ENCODE measurements around the gene TRIO.

Gene TRIO

DNA sequence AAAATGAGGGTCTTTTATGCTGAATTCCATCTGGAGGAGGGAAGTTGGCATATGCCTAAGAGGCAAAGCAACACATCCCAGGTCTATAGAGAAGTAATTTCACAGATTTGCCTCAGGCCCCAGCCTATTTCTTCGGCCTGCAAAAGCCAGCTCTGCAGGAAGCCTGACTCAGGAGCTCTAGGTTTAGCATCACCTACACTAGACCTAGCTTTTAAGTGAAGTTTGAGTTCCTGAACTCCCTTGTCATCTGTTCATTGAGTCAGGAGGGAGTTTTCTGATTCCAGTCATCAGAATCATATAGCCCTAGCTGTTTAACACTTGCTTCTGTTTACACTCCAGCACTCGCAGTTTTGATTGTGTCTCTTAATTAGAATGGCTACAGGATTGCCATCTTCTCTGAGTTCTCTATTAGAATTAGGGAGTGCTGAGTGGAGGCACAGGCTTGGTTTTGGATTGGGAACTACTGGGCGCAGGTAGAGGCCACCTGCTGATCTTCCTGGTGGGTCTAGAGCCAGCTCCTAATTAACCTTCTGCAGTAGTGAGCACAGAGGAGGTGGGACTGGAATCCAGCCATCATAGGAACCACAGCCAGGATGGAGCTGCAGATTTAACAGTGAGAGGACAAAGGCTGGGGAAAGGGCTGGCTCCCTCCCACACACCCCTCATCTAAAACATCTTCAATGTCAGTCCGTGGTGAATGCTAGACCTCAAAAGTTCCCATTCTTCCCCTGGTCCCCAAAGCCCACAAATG is 179.5 kb downstream of the TRIO start:
- TF ChIP-seq CTCF (conservative IDR thresholded peaks at IDR 0.05; ENCODE audit: control insufficient read depth, insufficient read depth, low read depth, low read length): no peak
- no peak for DNase-seq (ENCODE audit: low read depth)
- no peak overlapping the region for H3K4me3 ChIP-seq (ENCODE audit: control insufficient read depth, low read depth, low read length)

DNA sequence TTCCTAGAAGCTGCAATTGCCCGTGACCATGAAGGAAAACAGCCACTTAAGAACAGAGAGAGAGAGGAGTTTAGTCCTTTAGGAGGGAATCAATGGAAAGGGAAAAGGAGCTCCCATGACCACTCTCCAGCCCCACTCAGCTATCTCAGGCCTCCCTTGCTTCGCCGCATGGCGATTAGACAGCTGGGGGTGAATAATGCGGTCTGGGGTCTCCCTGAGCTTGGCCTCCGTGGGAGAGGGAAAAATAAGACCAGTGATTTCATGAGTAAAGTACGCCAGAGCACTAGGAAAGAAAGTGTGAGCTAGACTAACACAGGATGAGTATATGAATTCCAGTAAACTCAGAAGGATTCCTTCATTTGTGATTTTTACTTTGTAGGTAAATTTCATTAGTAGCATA is 180.3 kb downstream of the TRIO start:
- TF ChIP-seq CTCF (conservative IDR thresholded peaks at IDR 0.05; ENCODE audit: control insufficient read depth, insufficient read depth, low read depth, low read length): no peak
- DNase-seq (ENCODE audit: low read depth): no peak
- no peak overlapping the region for H3K4me3 ChIP-seq (ENCODE audit: control insufficient read depth, low read depth, low read length)

DNA sequence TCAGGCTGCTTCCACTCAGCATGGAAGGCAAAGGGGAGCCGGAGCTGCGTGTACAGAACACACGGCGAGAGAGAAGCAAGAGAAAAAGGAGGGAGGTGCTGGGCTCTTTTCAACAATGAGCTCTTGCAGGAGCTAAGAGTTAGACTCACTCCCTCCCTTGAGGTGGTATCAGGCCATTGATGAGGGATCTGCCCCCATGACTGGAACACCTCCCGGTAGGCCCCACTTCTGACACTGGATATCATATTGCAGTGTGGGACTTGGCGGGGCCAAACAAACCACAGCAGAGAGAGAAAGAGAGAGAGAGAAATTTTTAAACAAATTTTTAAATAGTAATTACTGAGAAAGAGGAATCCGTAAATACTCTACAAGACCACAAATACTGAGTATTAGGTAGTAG is 182.2 kb downstream of the TRIO start:
- H3K4me3 ChIP-seq (ENCODE audit: control insufficient read depth, low read depth, low read length): no peak overlapping the region
- TF ChIP-seq CTCF (conservative IDR thresholded peaks at IDR 0.05; ENCODE audit: control insufficient read depth, insufficient read depth, low read depth, low read length): no peak
- no peak for DNase-seq (ENCODE audit: low read depth)

DNA sequence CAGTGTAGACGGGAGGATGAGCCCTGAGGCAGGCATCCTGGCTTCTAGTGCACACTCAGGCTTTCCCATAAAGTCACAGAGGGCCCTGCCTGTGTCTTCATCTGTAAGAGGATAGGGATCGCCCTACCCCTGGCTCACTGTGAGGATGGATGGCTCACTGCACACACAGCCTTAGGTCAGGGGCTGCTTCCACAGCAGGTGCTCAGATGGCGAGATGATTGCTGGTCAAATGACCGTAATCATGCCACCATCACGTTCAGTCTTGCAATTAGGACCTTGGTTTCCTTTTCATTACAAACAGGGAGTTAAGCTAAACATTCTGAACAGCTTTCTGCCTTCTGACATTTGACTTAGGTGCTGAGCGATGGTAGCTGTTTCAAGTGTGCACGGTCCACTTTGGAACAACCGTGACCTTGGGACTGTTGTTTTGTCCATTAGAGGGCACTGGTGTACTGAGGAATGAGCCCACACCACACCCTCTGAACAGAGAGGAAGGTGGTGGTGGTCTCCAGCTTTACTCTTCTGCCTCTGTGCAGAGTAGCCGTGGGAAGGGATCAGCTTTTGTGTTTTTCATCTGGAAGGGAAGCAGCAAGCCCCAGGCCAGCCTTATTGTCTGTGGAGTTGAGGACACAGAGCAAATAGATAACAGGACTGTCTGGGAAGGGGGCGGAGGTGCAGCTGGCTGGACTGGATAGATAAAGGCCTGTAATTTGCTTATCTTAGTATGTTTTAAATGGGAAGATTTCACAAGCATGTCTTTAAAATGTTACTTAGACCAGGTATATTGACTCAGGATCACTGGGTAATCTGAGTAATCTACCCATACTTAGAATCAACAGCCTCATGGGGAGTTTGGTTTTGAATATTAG is 183.1 kb downstream of the TRIO start:
- peak; percentile 24 for TF ChIP-seq CTCF (conservative IDR thresholded peaks at IDR 0.05; ENCODE audit: control insufficient read depth, insufficient read depth, low read depth, low read length)
- H3K4me3 ChIP-seq (ENCODE audit: control insufficient read depth, low read depth, low read length): no peak overlapping the region
- DNase-seq (ENCODE audit: low read depth): no peak

- H3K4me3 ChIP-seq (ENCODE audit: control insufficient read depth, low read depth, low read length): no peak overlapping the region
- TF ChIP-seq CTCF (conservative IDR thresholded peaks at IDR 0.05; ENCODE audit: control insufficient read depth, insufficient read depth, low read depth, low read length): no peak
- no peak for DNase-seq (ENCODE audit: low read depth)
Measured at GRCh38 chr5:14327624-14328023, 184.5 kb downstream of the TRIO start.

DNA sequence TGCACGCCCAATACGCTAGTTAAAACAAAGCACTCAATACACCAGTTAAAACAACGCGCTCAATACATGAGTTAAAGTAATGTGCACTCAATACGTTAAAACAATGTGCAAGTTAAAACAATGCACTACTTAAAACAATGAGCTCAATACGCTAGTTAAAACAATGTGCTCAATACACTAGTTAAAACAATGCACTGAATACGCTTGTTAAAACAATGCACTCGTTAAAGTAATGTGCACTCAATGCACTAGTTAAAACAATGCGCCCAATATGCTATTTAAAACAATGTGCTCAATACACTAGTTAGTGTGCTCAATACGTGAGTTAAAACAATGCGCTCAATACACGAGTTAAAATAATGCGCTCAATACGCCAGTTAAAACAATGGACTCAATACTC is 185.0 kb downstream of the TRIO start:
- no peak for TF ChIP-seq CTCF (conservative IDR thresholded peaks at IDR 0.05; ENCODE audit: control insufficient read depth, insufficient read depth, low read depth, low read length)
- H3K4me3 ChIP-seq (ENCODE audit: control insufficient read depth, low read depth, low read length): no peak overlapping the region
- no peak for DNase-seq (ENCODE audit: low read depth)

Data from fibroblast of mammary gland (primary cell).